GM12872 (cell line): ENCODE data around the gene EYA2.

ENCODE experiments used
- TF ChIP-seq, protein P1 (sequence below): IDR thresholded peaks from 3 replicates; pipeline ENCODE4 v1.5.1; 2011; ENCODE audit warnings: low read depth, mild to moderate bottlenecking, low read length, moderate library complexity; ENCODE audit not compliant: insufficient read depth

EYA2 gene

DNA sequence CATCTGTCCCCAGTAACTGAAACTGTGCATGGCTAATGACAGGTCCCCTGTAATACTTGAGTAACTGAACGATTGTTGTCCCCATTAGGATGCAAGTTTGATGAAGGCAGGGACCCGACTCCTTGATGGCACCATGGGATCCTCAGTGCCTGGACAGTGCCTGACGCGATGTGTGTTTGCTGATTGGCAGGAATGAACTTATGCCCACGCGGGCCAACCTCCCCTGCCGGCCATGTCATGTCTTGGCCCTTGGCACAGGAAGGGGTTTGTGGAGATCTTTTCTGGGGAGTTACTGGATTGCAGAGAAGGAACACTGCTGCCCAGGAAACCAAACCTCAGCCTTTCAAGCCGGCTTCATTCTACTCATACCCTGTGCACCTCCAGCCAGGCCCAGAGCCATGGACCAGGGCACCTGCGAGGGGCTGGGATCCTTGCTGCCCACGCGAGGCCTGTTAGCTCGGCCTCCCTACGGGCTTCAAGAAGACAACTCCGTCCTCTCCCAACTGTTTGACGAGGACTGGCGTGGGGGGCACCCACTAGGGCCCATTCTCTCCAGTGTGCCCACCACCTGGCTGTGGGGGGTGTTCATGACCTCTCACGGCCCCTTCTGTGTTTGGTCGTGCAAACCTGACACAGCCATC is 314.0 kb downstream of the EYA2 start:
- TF ChIP-seq, protein P1, sequence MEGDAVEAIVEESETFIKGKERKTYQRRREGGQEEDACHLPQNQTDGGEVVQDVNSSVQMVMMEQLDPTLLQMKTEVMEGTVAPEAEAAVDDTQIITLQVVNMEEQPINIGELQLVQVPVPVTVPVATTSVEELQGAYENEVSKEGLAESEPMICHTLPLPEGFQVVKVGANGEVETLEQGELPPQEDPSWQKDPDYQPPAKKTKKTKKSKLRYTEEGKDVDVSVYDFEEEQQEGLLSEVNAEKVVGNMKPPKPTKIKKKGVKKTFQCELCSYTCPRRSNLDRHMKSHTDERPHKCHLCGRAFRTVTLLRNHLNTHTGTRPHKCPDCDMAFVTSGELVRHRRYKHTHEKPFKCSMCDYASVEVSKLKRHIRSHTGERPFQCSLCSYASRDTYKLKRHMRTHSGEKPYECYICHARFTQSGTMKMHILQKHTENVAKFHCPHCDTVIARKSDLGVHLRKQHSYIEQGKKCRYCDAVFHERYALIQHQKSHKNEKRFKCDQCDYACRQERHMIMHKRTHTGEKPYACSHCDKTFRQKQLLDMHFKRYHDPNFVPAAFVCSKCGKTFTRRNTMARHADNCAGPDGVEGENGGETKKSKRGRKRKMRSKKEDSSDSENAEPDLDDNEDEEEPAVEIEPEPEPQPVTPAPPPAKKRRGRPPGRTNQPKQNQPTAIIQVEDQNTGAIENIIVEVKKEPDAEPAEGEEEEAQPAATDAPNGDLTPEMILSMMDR: no peak

- TF ChIP-seq, protein P1: no peak
These were observed 315.3 kb downstream of the EYA2 start for GRCh38 chr20:47209982-47210381.

GRCh38 chr20:47210470-47210869 is 315.8 kb downstream of the EYA2 start:
- TF ChIP-seq, protein P1: no peak

GRCh38 chr20:47211036-47211435 is 316.4 kb downstream of the EYA2 start:
- TF ChIP-seq, protein P1: no peak

- TF ChIP-seq, protein P1: no peak
These were observed 318.1 kb downstream of the EYA2 start for GRCh38 chr20:47212606-47213207.

DNA sequence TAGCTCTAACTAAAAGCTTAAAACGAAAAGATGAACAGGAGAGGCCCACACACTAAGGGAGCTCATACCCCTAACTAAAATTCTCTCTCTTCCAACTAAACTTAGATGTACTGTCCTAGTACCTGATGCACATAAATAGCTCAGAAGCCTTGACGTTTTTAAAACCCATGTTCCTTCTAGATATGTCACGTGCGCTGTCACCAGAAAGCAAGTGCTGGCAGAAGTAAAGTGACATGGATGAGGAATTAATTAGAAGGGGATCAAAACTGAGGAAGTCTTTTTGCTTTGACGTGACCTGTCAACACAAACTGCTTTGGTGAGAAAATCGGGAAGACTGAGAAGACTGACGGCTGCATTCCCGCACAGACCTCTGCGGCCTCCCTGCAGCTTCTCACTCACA is 319.3 kb downstream of the EYA2 start:
- TF ChIP-seq, protein P1: no peak

DNA sequence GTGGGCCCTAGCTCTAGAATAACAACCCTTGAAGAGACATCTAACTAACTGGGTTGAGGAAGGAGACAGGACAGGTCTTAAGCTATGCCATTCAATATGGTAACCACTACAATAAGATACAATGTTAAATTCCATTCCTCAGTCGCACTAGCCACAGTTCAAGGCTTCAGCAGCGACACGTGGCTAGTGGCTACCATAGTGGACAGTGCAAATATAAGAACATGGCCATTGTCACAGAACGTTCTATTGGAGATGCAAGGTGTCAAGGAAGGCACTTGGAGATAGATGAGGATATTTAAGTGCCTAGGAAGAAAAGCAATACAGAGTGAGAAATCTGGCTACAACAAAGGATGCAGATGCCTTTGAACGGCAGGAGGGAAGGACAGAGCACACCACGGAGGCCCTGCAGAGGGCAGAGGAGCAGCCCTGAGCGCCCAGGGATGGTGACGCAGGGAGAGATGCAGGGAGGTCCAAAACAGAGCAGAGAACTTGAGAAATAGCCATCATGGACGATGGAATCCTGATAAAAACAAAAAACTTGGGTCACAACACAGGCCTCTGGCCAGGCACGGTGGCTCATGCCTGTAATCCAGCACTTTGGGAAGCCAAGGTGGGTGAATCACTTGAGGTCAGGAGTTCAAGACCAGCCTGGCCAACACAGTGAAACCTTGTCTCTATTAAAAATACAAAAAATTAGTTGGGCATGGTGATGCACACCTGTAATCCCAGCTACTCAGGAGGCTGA is 321.2 kb downstream of the EYA2 start:
- TF ChIP-seq, protein P1: no peak
